HepG2 (cell line): ENCODE results near the gene PTPRM.

Experiments used
- FOXM1 ChIP-seq: sonication (generic); formaldehyde crosslinking; IDR thresholded peaks from 2 replicates; pipeline ENCODE4 v1.5.0; 2020; ENCODE audit warnings: missing genetic modification reagents
- RARG ChIP-seq: sonication (generic); formaldehyde crosslinking; IDR thresholded peaks from 2 replicates; pipeline ENCODE4 v1.4.0; 2020; ENCODE audit warnings: low read depth, mild to moderate bottlenecking, missing genetic modification reagents
- SMAD3 ChIP-seq: sonication (generic); formaldehyde crosslinking; IDR thresholded peaks from 2 replicates; pipeline ENCODE4 v1.4.0; 2020; ENCODE audit warnings: missing genetic modification reagents
- ZKSCAN5 ChIP-seq: sonication (generic); formaldehyde crosslinking; IDR thresholded peaks from 2 replicates; pipeline ENCODE4 v1.5.1; 2020; ENCODE audit warnings: mild to moderate bottlenecking, missing genetic modification reagents
- TF ChIP-seq, protein P1 (sequence below): sonication (generic); formaldehyde crosslinking; IDR thresholded peaks from 2 replicates; pipeline ENCODE4 v1.5.0; 2020; ENCODE audit warnings: mild to moderate bottlenecking, missing genetic modification reagents, moderate library complexity

- TF ChIP-seq FOXM1 (CRISPR knock-in tag) (no peak), SMAD3 (CRISPR knock-in tag) (no peak), ZKSCAN5 (CRISPR knock-in tag) (no peak), RARG (CRISPR knock-in tag) (no peak)
- TF ChIP-seq, protein P1, sequence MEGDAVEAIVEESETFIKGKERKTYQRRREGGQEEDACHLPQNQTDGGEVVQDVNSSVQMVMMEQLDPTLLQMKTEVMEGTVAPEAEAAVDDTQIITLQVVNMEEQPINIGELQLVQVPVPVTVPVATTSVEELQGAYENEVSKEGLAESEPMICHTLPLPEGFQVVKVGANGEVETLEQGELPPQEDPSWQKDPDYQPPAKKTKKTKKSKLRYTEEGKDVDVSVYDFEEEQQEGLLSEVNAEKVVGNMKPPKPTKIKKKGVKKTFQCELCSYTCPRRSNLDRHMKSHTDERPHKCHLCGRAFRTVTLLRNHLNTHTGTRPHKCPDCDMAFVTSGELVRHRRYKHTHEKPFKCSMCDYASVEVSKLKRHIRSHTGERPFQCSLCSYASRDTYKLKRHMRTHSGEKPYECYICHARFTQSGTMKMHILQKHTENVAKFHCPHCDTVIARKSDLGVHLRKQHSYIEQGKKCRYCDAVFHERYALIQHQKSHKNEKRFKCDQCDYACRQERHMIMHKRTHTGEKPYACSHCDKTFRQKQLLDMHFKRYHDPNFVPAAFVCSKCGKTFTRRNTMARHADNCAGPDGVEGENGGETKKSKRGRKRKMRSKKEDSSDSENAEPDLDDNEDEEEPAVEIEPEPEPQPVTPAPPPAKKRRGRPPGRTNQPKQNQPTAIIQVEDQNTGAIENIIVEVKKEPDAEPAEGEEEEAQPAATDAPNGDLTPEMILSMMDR (CRISPR knock-in tag) = no peak
Measured at GRCh38 chr18:7876354-7877104, 309.4 kb downstream of the PTPRM start.
